HG02571 (cell line): ENCODE data around the gene AMZ1.

Experiments used
- ATAC-seq: cut with Tn5 transposase; IDR thresholded peaks from one replicate; pipeline ENCODE4 v1.9.1; 2021; ENCODE audit warnings: mild to moderate bottlenecking, moderate library complexity; ENCODE audit not compliant: unreplicated experiment

The AMZ1 gene

GRCh38 chr7:2687881-2688318 is at the start of gene AMZ1:
AMZ1 (plus strand) TSS chr7:2688202; CDS start chr7:2700452, 12,250 bp downstream.
- no peak for ATAC-seq

GRCh38 chr7:2638224-2638991 is 49.6 kb upstream of the AMZ1 start:
- ATAC-seq = no peak

GRCh38 chr7:2639181-2639681 is 48.8 kb upstream of the AMZ1 start:
- ATAC-seq = no peak

GRCh38 chr7:2639695-2640481 is 48.1 kb upstream of the AMZ1 start:
- no peak for ATAC-seq

- ATAC-seq = no peak
Observed at GRCh38 chr7:2640482-2640830, 47.5 kb upstream of the AMZ1 start.

- no peak for ATAC-seq
Observed at GRCh38 chr7:2640846-2641316, 47.1 kb upstream of the AMZ1 start.

- no peak for ATAC-seq
Observed at GRCh38 chr7:2641406-2642393, 46.3 kb upstream of the AMZ1 start.

- ATAC-seq = no peak
Observed at GRCh38 chr7:2643386-2644219, 44.4 kb upstream of the AMZ1 start.

- ATAC-seq = no peak
Observed at GRCh38 chr7:2644220-2644561, 43.8 kb upstream of the AMZ1 start.

GRCh38 chr7:2644562-2645273 is 43.3 kb upstream of the AMZ1 start:
- no peak for ATAC-seq

- no peak for ATAC-seq
Observed at GRCh38 chr7:2645274-2645868, 42.6 kb upstream of the AMZ1 start.

- no peak for ATAC-seq
Observed at GRCh38 chr7:2646336-2646679, 41.7 kb upstream of the AMZ1 start.

GRCh38 chr7:2646680-2647571 is 41.1 kb upstream of the AMZ1 start:
- ATAC-seq = no peak

- ATAC-seq = no peak
Observed at GRCh38 chr7:2647594-2648172, 40.3 kb upstream of the AMZ1 start.

- ATAC-seq = no peak
Observed at GRCh38 chr7:2649139-2649838, 38.7 kb upstream of the AMZ1 start.

- ATAC-seq = no peak
Observed at GRCh38 chr7:2649991-2650390, 38.0 kb upstream of the AMZ1 start.

GRCh38 chr7:2650451-2650850 is 37.6 kb upstream of the AMZ1 start:
- ATAC-seq = no peak
